BLaER1 treated with 17β-estradiol and CSF1 and Interleukin-3, amounts not matched to agents 10 nM and 100 nM (cell line): ENCODE results near the gene PLD6.
A peak's percentile ranks its signal among the peaks of the same experiment; 100 is the strongest.

Source experiments
- H3K27ac ChIP-seq, 11 experiments: shearing (Covaris generic); formaldehyde crosslinking; 2 replicates each; pipeline ENCODE4 v1.8.1; 2022
- H3K27me3 ChIP-seq, 11 experiments: shearing (Covaris generic); formaldehyde crosslinking; 2 replicates each; pipeline ENCODE4 v1.8.1; 2022
- H3K36me3 ChIP-seq, 11 experiments: shearing (Covaris generic); formaldehyde crosslinking; 2 replicates each; pipeline ENCODE4 v1.8.1; 2022
- H3K4me1 ChIP-seq, 10 experiments: shearing (Covaris generic); formaldehyde crosslinking; 2 replicates each; pipeline ENCODE4 v1.8.1; 2022
- H3K4me2 ChIP-seq, 11 experiments: shearing (Covaris generic); formaldehyde crosslinking; 2 replicates each; pipeline ENCODE4 v1.8.1; 2022
- H3K4me3 ChIP-seq, 10 experiments: shearing (Covaris generic); formaldehyde crosslinking; 2 replicates each; pipeline ENCODE4 v1.8.1; 2022
- H3K9ac ChIP-seq, 11 experiments: shearing (Covaris generic); formaldehyde crosslinking; 2 replicates each; pipeline ENCODE4 v1.8.1; 2022
- H3K9me3 ChIP-seq, 11 experiments: shearing (Covaris generic); formaldehyde crosslinking; replicated peaks in 1 of 11; 2 replicates each; pipeline ENCODE4 v1.8.1; 2022
- H4K20me1 ChIP-seq, 11 experiments: shearing (Covaris generic); formaldehyde crosslinking; 2 replicates each; pipeline ENCODE4 v1.8.1; 2022
- Cebpa-rat ChIP-seq, 11 experiments: shearing (Covaris generic); IDR thresholded peaks; 2 replicates each; pipeline ENCODE4 v1.8.1; 2022

PLD6 gene

GRCh38 chr17:17217995-17218394, 11.9 kb upstream of the PLD6 start:
- peaks cover 89 to 100% (median 97%) of the 10 kb centered on the region in 11 experiments for H3K36me3 ChIP-seq
- H3K27ac ChIP-seq = no peak overlapping the region

GRCh38 chr17:17216776-17217175, 10.6 kb upstream of the PLD6 start:
- H3K9me3 ChIP-seq = no peaks in the 10 kb centered on the region
- peaks cover 86 to 100% (median 94%) of the 10 kb centered on the region in 11 experiments for H3K36me3 ChIP-seq
- peaks cover 0 to 97% (median 0%) of the 10 kb centered on the region in 11 experiments; a peak in 10 of 22 replicates for H4K20me1 ChIP-seq
- no peaks in the 10 kb centered on the region for H3K27me3 ChIP-seq
- no peak overlapping the region for H3K4me3 ChIP-seq
- no peak for TF ChIP-seq Cebpa-rat (IDR thresholded peaks at IDR 0.05)
- peaks cover 0 to 11% (median 6%) of the 10 kb centered on the region in 10 experiments; a peak in 15 of 20 replicates for H3K4me1 ChIP-seq
- no peak overlapping the region for H3K9ac ChIP-seq
- H3K4me2 ChIP-seq = no peak overlapping the region
- no peak overlapping the region for H3K27ac ChIP-seq

More at GRCh38 chr17:17217995-17218394, 11.9 kb upstream of the PLD6 start:
- H3K4me3 ChIP-seq = no peak overlapping the region
- no peaks in the 10 kb centered on the region for H3K9me3 ChIP-seq
- H3K9ac ChIP-seq = no peak overlapping the region
- no peak overlapping the region for H3K4me2 ChIP-seq
- peaks cover 0 to 9% (median 4%) of the 10 kb centered on the region in 10 experiments; a peak in 11 of 20 replicates for H3K4me1 ChIP-seq
- TF ChIP-seq Cebpa-rat (IDR thresholded peaks at IDR 0.05) = no peak
- H3K27me3 ChIP-seq = no peaks in the 10 kb centered on the region
- H4K20me1 ChIP-seq = peaks cover 0 to 97% (median 0%) of the 10 kb centered on the region in 11 experiments; a peak in 10 of 22 replicates

GRCh38 chr17:17216236-17216635, 10.1 kb upstream of the PLD6 start:
- H3K4me3 ChIP-seq = no peak overlapping the region
- no peak for TF ChIP-seq Cebpa-rat (IDR thresholded peaks at IDR 0.05)
- no peak overlapping the region for H3K9ac ChIP-seq
- peaks cover 0 to 97% (median 0%) of the 10 kb centered on the region in 11 experiments; a peak in 10 of 22 replicates for H4K20me1 ChIP-seq
- H3K36me3 ChIP-seq = peaks cover 81 to 99% (median 94%) of the 10 kb centered on the region in 11 experiments
- peaks cover 0 to 15% (median 10%) of the 10 kb centered on the region in 10 experiments; a peak in 15 of 20 replicates for H3K4me1 ChIP-seq
- no peak overlapping the region for H3K4me2 ChIP-seq
- no peaks in the 10 kb centered on the region for H3K27me3 ChIP-seq
- H3K9me3 ChIP-seq = no peaks in the 10 kb centered on the region
- no peak overlapping the region for H3K27ac ChIP-seq

GRCh38 chr17:17215575-17215974, 9.4 kb upstream of the PLD6 start:
- Histone ChIP-seq H3K4me3 (no peak overlapping the region), H3K27ac (no peak overlapping the region), H3K9ac (no peak overlapping the region), H3K4me2 (no peak overlapping the region), H3K9me3 (no peaks in the 10 kb centered on the region), H3K4me1 (peaks cover 0 to 17% (median 11%) of the 10 kb centered on the region in 10 experiments; a peak in 15 of 20 replicates), H4K20me1 (peaks cover 0 to 97% (median 0%) of the 10 kb centered on the region in 11 experiments; a peak in 9 of 22 replicates), H3K27me3 (no peaks in the 10 kb centered on the region), H3K36me3 (peaks cover 74 to 99% (median 91%) of the 10 kb centered on the region in 11 experiments)
- no peak for TF ChIP-seq Cebpa-rat (IDR thresholded peaks at IDR 0.05)

- Histone ChIP-seq H3K4me3 (no peak overlapping the region), H3K27ac (no peak overlapping the region), H3K9ac (no peak overlapping the region), H3K36me3 (peaks cover 67 to 99% (median 85%) of the 10 kb centered on the region in 11 experiments), H3K27me3 (no peaks in the 10 kb centered on the region), H3K4me1 (peaks cover 0 to 17% (median 11%) of the 10 kb centered on the region in 10 experiments; a peak in 15 of 20 replicates), H3K9me3 (no peaks in the 10 kb centered on the region), H4K20me1 (peaks cover 0 to 90% (median 0%) of the 10 kb centered on the region in 11 experiments; a peak in 9 of 22 replicates), H3K4me2 (no peak overlapping the region)
- TF ChIP-seq Cebpa-rat (IDR thresholded peaks at IDR 0.05) = no peak
These were observed 8.7 kb upstream of the PLD6 start for GRCh38 chr17:17214646-17215436.

- Histone ChIP-seq H3K36me3 (peaks cover 59 to 89% (median 77%) of the 10 kb centered on the region in 11 experiments), H3K4me3 (no peak overlapping the region)
These were observed 7.6 kb upstream of the PLD6 start for GRCh38 chr17:17213775-17214174.

GRCh38 chr17:17207998-17208397, 1.9 kb upstream of the PLD6 start:
- Histone ChIP-seq H3K4me3 (no peak overlapping the region), H4K20me1 (peaks cover 3 to 42% (median 18%) of the 10 kb centered on the region in 11 experiments; a peak in 17 of 22 replicates), H3K4me1 (peaks cover 30 to 48% (median 42%) of the 10 kb centered on the region in 10 experiments), H3K27ac (no peak overlapping the region), H3K9me3 (0 out of 22 replicates have a peak, but pooled peaks cover 0 to 4% (median 0%) of the 10 kb centered on the region in 11 experiments), H3K27me3 (no peaks in the 10 kb centered on the region), H3K4me2 (no peak overlapping the region), H3K36me3 (peaks cover 10 to 42% (median 24%) of the 10 kb centered on the region in 11 experiments), H3K9ac (no peak overlapping the region)
- no peak for TF ChIP-seq Cebpa-rat (IDR thresholded peaks at IDR 0.05)

More at GRCh38 chr17:17213775-17214174, 7.6 kb upstream of the PLD6 start:
- H3K27ac ChIP-seq = 0 out of 22 replicates have a peak overlapping the region, but pooled peaks of 1 of the 11 experiments have one; percentile 22
- no peaks in the 10 kb centered on the region for H3K9me3 ChIP-seq
- no peaks in the 10 kb centered on the region for H3K27me3 ChIP-seq
- H4K20me1 ChIP-seq = peaks cover 0 to 81% (median 0%) of the 10 kb centered on the region in 11 experiments; a peak in 9 of 22 replicates
- H3K4me1 ChIP-seq = peaks cover 0 to 17% (median 11%) of the 10 kb centered on the region in 10 experiments; a peak in 15 of 20 replicates
- H3K4me2 ChIP-seq = no peak overlapping the region
- no peak for TF ChIP-seq Cebpa-rat (IDR thresholded peaks at IDR 0.05)
- H3K9ac ChIP-seq = peak overlapping the region in 2 of 11 experiments; percentile 7 to 16; a peak in 1 of 22 replicates

GRCh38 chr17:17206913-17207335, 791 bp upstream of the PLD6 start:
- Histone ChIP-seq H3K9ac (no peak overlapping the region), H3K27ac (peak overlapping the region in 9 of 11 experiments; percentile 75 to 95 (median 89); a peak in 15 of 22 replicates), H3K4me1 (peaks cover 30 to 50% (median 49%) of the 10 kb centered on the region in 10 experiments), H3K4me3 (no peak overlapping the region), H4K20me1 (peaks cover 10 to 41% (median 24%) of the 10 kb centered on the region in 11 experiments; a peak in 17 of 22 replicates), H3K4me2 (0 out of 22 replicates have a peak overlapping the region, but pooled peaks of 1 of the 11 experiments have one; percentile 99), H3K36me3 (peaks cover 16 to 45% (median 28%) of the 10 kb centered on the region in 11 experiments), H3K27me3 (no peaks in the 10 kb centered on the region), H3K9me3 (0 out of 22 replicates have a peak, but pooled peaks cover 0 to 4% (median 0%) of the 10 kb centered on the region in 11 experiments)
- TF ChIP-seq Cebpa-rat (IDR thresholded peaks at IDR 0.05) = no peak
